MM.1S (cell line): ENCODE measurements around the gene PRR18.

Experiments
- EZH2 ChIP-seq: fragments of 300-600 bp; sonication (generic); optimal IDR thresholded peaks from 2 replicates; pipeline ENCODE3; 2017; ENCODE audit warnings: low read depth, mild to moderate bottlenecking, antibody characterized with exemption, low read length, mixed read lengths
- EZH2phosphoT487 ChIP-seq: fragments of 300-600 bp; sonication (generic); IDR thresholded peaks from 2 replicates; pipeline ENCODE4 v1.6.1; 2018; ENCODE audit warnings: antibody characterized with exemption, low read length
- TF ChIP-seq, protein P1 (sequence below): fragments of 300-600 bp; sonication (generic); IDR thresholded peaks from 2 replicates; pipeline ENCODE4 v1.5.1; 2016; ENCODE audit warnings: antibody characterized with exemption, low read length, mixed read lengths

DNA sequence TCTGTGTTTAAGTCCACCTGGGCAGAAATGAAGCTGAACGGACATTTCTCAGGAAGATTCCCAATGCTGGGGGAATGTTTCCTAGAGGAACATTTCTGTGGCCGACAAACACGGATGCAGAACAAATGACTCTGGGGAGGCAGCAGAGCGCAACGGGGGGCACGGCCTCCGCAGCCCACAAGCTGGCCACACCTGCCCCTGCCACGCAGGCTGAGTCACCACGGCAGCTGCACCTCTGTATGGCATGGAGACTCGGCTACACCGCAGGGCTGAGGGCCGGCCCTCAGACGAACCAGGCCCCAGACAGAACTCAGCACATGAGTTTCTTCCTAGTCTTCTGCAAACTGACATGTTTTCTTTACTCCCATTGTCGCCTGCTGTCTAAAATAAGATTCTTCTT, 10.0 kb upstream of the PRR18 start:
- TF ChIP-seq EZH2 (no peak), EZH2phosphoT487 (no peak)
- TF ChIP-seq, protein P1, sequence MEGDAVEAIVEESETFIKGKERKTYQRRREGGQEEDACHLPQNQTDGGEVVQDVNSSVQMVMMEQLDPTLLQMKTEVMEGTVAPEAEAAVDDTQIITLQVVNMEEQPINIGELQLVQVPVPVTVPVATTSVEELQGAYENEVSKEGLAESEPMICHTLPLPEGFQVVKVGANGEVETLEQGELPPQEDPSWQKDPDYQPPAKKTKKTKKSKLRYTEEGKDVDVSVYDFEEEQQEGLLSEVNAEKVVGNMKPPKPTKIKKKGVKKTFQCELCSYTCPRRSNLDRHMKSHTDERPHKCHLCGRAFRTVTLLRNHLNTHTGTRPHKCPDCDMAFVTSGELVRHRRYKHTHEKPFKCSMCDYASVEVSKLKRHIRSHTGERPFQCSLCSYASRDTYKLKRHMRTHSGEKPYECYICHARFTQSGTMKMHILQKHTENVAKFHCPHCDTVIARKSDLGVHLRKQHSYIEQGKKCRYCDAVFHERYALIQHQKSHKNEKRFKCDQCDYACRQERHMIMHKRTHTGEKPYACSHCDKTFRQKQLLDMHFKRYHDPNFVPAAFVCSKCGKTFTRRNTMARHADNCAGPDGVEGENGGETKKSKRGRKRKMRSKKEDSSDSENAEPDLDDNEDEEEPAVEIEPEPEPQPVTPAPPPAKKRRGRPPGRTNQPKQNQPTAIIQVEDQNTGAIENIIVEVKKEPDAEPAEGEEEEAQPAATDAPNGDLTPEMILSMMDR, result no peak
